Fibroblast of skin of left quadriceps (primary cell): ENCODE measurements around the gene ST8SIA5.

Source experiments
- DNase-seq, 2 experiments: peaks; one replicate each; pipeline ENCODE4 v3.0.0-alpha.2; 2013; ENCODE audit warnings: low read depth in 2 of 2

ST8SIA5 gene

GRCh38 chr18:46668694-46669093, 88.2 kb downstream of the ST8SIA5 start:
- no peak for DNase-seq

GRCh38 chr18:46668135-46668534, 88.7 kb downstream of the ST8SIA5 start:
- no peak for DNase-seq

- no peak for DNase-seq
These were observed 93.3 kb downstream of the ST8SIA5 start for GRCh38 chr18:46663539-46663938.

- no peak for DNase-seq
These were observed 95.7 kb downstream of the ST8SIA5 start for GRCh38 chr18:46660957-46661749.

GRCh38 chr18:46659484-46659883, 97.4 kb downstream of the ST8SIA5 start:
- no peak for DNase-seq

GRCh38 chr18:46657115-46657955, 99.5 kb downstream of the ST8SIA5 start, which contains the start of gene LOXHD1:
Gene LOXHD1, minus strand, starts transcription at chr18:46657220. Its CDS starts 187 bp downstream, at chr18:46657033.
- DNase-seq: no peak

GRCh38 chr18:46656326-46657114, 100.3 kb downstream of the ST8SIA5 start:
- DNase-seq: no peak

GRCh38 chr18:46652372-46652771, 104.5 kb downstream of the ST8SIA5 start:
- DNase-seq: no peak

GRCh38 chr18:46650681-46651080, 106.2 kb downstream of the ST8SIA5 start:
- no peak for DNase-seq

- no peak for DNase-seq
These were observed 107.6 kb downstream of the ST8SIA5 start for GRCh38 chr18:46649071-46649862.

GRCh38 chr18:46646468-46646867, 110.4 kb downstream of the ST8SIA5 start:
- no peak for DNase-seq

- no peak for DNase-seq
These were observed 114.3 kb downstream of the ST8SIA5 start for GRCh38 chr18:46642561-46642960.

GRCh38 chr18:46641917-46642316, 114.9 kb downstream of the ST8SIA5 start:
- DNase-seq: no peak

GRCh38 chr18:46639386-46639785, 117.5 kb downstream of the ST8SIA5 start:
- DNase-seq: no peak

GRCh38 chr18:46636040-46636630, 120.7 kb downstream of the ST8SIA5 start:
- no peak for DNase-seq

GRCh38 chr18:46632401-46633071, 124.3 kb downstream of the ST8SIA5 start:
- DNase-seq: peak in 1 of 2 experiments; percentile 0

- DNase-seq: no peak
These were observed 125.9 kb downstream of the ST8SIA5 start for GRCh38 chr18:46630991-46631390.

- DNase-seq: no peak
These were observed 126.7 kb downstream of the ST8SIA5 start for GRCh38 chr18:46630160-46630559.

- no peak for DNase-seq
These were observed 127.5 kb downstream of the ST8SIA5 start for GRCh38 chr18:46629361-46629760.

- no peak for DNase-seq
These were observed 128.6 kb downstream of the ST8SIA5 start for GRCh38 chr18:46628206-46628605.
